Measurements from ENCODE around the gene CCDC171.

CCDC171 gene

GRCh38 chr9:15552636-15553527 is at the start of gene CCDC171:
TSS of gene CCDC171 (plus strand) at chr9:15553043. CDS start at chr9:15564089, 11,046 bp downstream.
- TF ChIP-seq CTCF (IDR thresholded peaks at IDR 0.05): no peak
- TF ChIP-seq ZFX (IDR thresholded peaks at IDR 0.05; ENCODE audit: borderline replicate concordance): no peak
- peak within 1 kb of the TSS; percentile 80 for H3K27ac ChIP-seq

GRCh38 chr9:15505921-15506320 is 46.9 kb upstream of the CCDC171 start:
- no peak for TF ChIP-seq ZFX (IDR thresholded peaks at IDR 0.05; ENCODE audit: borderline replicate concordance)
- TF ChIP-seq CTCF (IDR thresholded peaks at IDR 0.05): no peak
- H3K27ac ChIP-seq: no peak overlapping the region

- 0 out of 2 replicates have a peak, but pooled peaks have one; percentile 8 for TF ChIP-seq CTCF (IDR thresholded peaks at IDR 0.05)
- TF ChIP-seq ZFX (IDR thresholded peaks at IDR 0.05; ENCODE audit: borderline replicate concordance): no peak
- peak overlapping the region; percentile 87 for H3K27ac ChIP-seq
Observed at GRCh38 chr9:15509931-15510788, 42.7 kb upstream of the CCDC171 start.

- TF ChIP-seq CTCF (IDR thresholded peaks at IDR 0.05): no peak
- no peak for TF ChIP-seq ZFX (IDR thresholded peaks at IDR 0.05; ENCODE audit: borderline replicate concordance)
- peak within 1 kb of the TSS; percentile 87 for H3K27ac ChIP-seq
Observed at GRCh38 chr9:15510789-15511575, 41.9 kb upstream of the CCDC171 start, which contains the start of gene PSIP1. TSS of gene PSIP1 (minus strand) at chr9:15510970. CDS start at chr9:15510188, 782 bp downstream.

- H3K27ac ChIP-seq: no peak overlapping the region
- TF ChIP-seq CTCF (IDR thresholded peaks at IDR 0.05): no peak
- no peak for TF ChIP-seq ZFX (IDR thresholded peaks at IDR 0.05; ENCODE audit: borderline replicate concordance)
Observed at GRCh38 chr9:15512204-15512603, 40.6 kb upstream of the CCDC171 start.

- H3K27ac ChIP-seq: no peak overlapping the region
- no peak for TF ChIP-seq ZFX (IDR thresholded peaks at IDR 0.05; ENCODE audit: borderline replicate concordance)
- no peak for TF ChIP-seq CTCF (IDR thresholded peaks at IDR 0.05)
Observed at GRCh38 chr9:15512889-15513288, 40.0 kb upstream of the CCDC171 start.

Data from 22Rv1 (cell line).